DND-41 (cell line): ENCODE data around the gene SFSWAP.

Experiments used
- ATAC-seq: fragments of 200-7000 bp; cut with Tn5 transposase; 3 replicates; pipeline ENCODE4 v1.9.1; 2021; ENCODE audit warnings: low read depth; ENCODE audit not compliant: insufficient read depth
- DNase-seq: peaks from one replicate; pipeline ENCODE4 v3.0.0-alpha.2; 2020
- H2AFZ ChIP-seq: 2 replicates; pipeline ENCODE4 v1.6.0; 2012; ENCODE audit warnings: low read depth, low read length
- H3K27ac ChIP-seq: 2 replicates; pipeline ENCODE4 v1.5.1; 2012; ENCODE audit warnings: low read length, inconsistent platforms
- H3K27me3 ChIP-seq: fragments of 200-600 bp; sonication (generic); 2 replicates; pipeline ENCODE4 v1.6.0; 2012; ENCODE audit warnings: low read length, mild to moderate bottlenecking, inconsistent platforms; ENCODE audit not compliant: insufficient read depth, poor library complexity
- H3K36me3 ChIP-seq: 2 replicates; pipeline ENCODE4 v1.5.1; 2012; ENCODE audit warnings: low read length, inconsistent platforms; ENCODE audit not compliant: insufficient read depth
- H3K4me1 ChIP-seq: 2 replicates; pipeline ENCODE4 v1.5.1; 2012; ENCODE audit warnings: mild to moderate bottlenecking, low read length; ENCODE audit not compliant: insufficient read depth
- H3K4me2 ChIP-seq: 2 replicates; pipeline ENCODE4 v1.6.0; 2012; ENCODE audit warnings: mild to moderate bottlenecking, moderate library complexity, low read length, inconsistent platforms; ENCODE audit not compliant: insufficient read depth
- H3K4me3 ChIP-seq, 2 experiments: fragments of 200-600 bp in 1 of 2; shearing (Covaris generic) in 1 of 2; 2 replicates each; pipeline ENCODE4 v1.5.1; 2012 to 2016; ENCODE audit warnings: inconsistent platforms in 2 of 2, low read length in 2 of 2, mild to moderate bottlenecking in 2 of 2, low read depth in 1 of 2, moderate library complexity in 1 of 2
- H3K79me2 ChIP-seq: 2 replicates; pipeline ENCODE4 v1.6.0; 2012; ENCODE audit warnings: low read length, inconsistent platforms; ENCODE audit not compliant: insufficient read depth
- H3K9ac ChIP-seq: 2 replicates; pipeline ENCODE4 v1.6.0; 2012; ENCODE audit warnings: low read depth, mild to moderate bottlenecking, inconsistent platforms, low read length, moderate library complexity
- H3K9me3 ChIP-seq: 2 replicates; pipeline ENCODE4 v1.5.1; 2012; ENCODE audit warnings: low read length, moderate library complexity, mild to moderate bottlenecking, inconsistent platforms; ENCODE audit not compliant: insufficient read depth, severe bottlenecking
- H4K20me1 ChIP-seq: 2 replicates; pipeline ENCODE4 v1.6.0; 2012; ENCODE audit warnings: low read length; ENCODE audit not compliant: insufficient read depth
- EZH2 ChIP-seq: IDR thresholded peaks from 3 replicates; pipeline ENCODE4 v1.6.1; 2012; ENCODE audit warnings: borderline replicate concordance, low read depth, mild to moderate bottlenecking, moderate library complexity, low read length, inconsistent platforms; ENCODE audit not compliant: severe bottlenecking
- TF ChIP-seq, protein P1 (sequence below): IDR thresholded peaks from 2 replicates; pipeline ENCODE4 v1.5.1; 2012; ENCODE audit warnings: borderline replicate concordance, low read length, moderate library complexity, mild to moderate bottlenecking; ENCODE audit not compliant: poor library complexity, severe bottlenecking; ENCODE audit errors: extremely low read depth

SFSWAP gene

DNA sequence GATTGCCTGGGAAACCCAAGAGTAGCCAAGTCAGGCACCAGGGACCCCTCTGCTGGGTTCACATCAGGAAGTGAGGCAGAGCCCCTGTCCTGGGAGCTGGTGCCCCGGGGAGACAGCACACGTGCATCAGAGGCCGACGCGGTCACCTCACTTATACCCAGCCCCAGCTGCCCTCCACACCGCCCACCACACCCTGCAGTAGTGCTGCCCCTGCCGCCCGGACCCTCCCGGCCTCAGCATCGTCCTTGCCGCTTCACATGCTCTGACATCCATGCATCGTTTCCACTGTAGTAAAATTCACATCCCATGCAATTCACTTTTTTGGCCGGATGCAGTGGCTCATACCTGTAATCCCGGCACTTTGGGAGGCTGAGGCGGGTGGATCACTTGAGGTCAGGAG is 131.3 kb downstream of the SFSWAP start:
- Histone ChIP-seq H3K4me3 (no peak overlapping the region), H3K4me1 (no peaks in the 10 kb centered on the region), H2AFZ (no peak overlapping the region), H3K27ac (no peak overlapping the region), H3K27me3 (no peaks in the 10 kb centered on the region), H3K4me2 (no peak overlapping the region), H3K9me3 (no peaks in the 10 kb centered on the region), H3K36me3 (no peaks in the 10 kb centered on the region), H3K9ac (no peak overlapping the region), H4K20me1 (no peaks in the 10 kb centered on the region), H3K79me2 (no peaks in the 10 kb centered on the region)
- TF ChIP-seq EZH2, result no peak
- TF ChIP-seq, protein P1, sequence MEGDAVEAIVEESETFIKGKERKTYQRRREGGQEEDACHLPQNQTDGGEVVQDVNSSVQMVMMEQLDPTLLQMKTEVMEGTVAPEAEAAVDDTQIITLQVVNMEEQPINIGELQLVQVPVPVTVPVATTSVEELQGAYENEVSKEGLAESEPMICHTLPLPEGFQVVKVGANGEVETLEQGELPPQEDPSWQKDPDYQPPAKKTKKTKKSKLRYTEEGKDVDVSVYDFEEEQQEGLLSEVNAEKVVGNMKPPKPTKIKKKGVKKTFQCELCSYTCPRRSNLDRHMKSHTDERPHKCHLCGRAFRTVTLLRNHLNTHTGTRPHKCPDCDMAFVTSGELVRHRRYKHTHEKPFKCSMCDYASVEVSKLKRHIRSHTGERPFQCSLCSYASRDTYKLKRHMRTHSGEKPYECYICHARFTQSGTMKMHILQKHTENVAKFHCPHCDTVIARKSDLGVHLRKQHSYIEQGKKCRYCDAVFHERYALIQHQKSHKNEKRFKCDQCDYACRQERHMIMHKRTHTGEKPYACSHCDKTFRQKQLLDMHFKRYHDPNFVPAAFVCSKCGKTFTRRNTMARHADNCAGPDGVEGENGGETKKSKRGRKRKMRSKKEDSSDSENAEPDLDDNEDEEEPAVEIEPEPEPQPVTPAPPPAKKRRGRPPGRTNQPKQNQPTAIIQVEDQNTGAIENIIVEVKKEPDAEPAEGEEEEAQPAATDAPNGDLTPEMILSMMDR, result no peak
- no peak for ATAC-seq
- no peak for DNase-seq

DNA sequence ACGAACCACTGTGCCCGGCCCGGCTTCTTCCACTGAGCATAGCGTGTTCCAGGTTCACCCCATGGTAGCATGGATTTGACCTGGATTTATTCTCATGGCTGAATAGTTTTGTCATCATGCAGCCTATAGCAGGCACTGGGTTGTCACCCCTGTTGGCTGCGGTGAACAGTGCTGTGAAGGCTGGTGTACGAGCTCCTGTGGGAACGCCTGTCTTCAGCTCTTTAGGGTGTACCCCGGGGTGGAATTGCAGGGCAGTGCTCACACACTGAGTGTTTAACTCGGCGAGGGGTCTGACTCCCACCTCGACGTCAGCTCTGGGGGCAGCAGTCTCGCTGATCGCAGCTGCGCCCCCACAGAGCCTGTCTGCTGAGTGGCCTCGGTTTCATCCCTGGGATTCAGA is 132.6 kb downstream of the SFSWAP start:
- no peaks in the 10 kb centered on the region for H3K9me3 ChIP-seq
- ATAC-seq (no peak), DNase-seq (no peak)
- no peak for TF ChIP-seq EZH2
- TF ChIP-seq, protein P1, result no peak
- no peak overlapping the region for H3K4me3 ChIP-seq
- H3K27me3 ChIP-seq, result no peaks in the 10 kb centered on the region
- H3K79me2 ChIP-seq, result no peaks in the 10 kb centered on the region
- H4K20me1 ChIP-seq, result no peaks in the 10 kb centered on the region
- no peak overlapping the region for H3K9ac ChIP-seq
- H3K36me3 ChIP-seq, result no peaks in the 10 kb centered on the region
- no peaks in the 10 kb centered on the region for H3K4me1 ChIP-seq
- no peak overlapping the region for H2AFZ ChIP-seq
- H3K27ac ChIP-seq, result no peak overlapping the region
- H3K4me2 ChIP-seq, result no peak overlapping the region

DNA sequence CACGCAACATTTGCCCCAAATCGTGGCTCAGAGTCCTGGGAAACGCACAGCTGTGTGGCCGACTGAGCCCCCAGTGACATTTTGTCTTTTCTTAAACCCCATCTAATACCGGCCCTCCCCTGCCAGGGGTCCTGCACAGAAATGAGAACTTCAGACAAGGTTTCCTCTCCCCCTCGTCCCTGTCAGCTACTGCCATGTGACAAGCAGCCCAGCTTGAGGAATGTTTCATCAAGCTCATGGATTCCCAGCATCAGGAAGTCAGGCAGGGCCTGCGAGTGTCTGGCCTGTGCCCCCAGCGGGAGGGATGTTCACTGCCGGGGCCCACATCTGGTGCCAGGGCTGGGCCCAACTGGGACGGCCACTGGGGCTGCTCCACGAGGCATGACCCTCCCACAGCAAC is 133.2 kb downstream of the SFSWAP start:
- Histone ChIP-seq H3K36me3 (no peaks in the 10 kb centered on the region), H3K27me3 (no peaks in the 10 kb centered on the region), H3K9me3 (no peaks in the 10 kb centered on the region), H3K4me1 (no peaks in the 10 kb centered on the region), H3K9ac (no peak overlapping the region), H3K4me3 (no peak overlapping the region), H2AFZ (no peak overlapping the region), H3K4me2 (no peak overlapping the region), H3K27ac (no peak overlapping the region), H3K79me2 (no peaks in the 10 kb centered on the region), H4K20me1 (no peaks in the 10 kb centered on the region)
- no peak for TF ChIP-seq EZH2
- TF ChIP-seq, protein P1, result no peak
- ATAC-seq (no peak), DNase-seq (no peak)

DNA sequence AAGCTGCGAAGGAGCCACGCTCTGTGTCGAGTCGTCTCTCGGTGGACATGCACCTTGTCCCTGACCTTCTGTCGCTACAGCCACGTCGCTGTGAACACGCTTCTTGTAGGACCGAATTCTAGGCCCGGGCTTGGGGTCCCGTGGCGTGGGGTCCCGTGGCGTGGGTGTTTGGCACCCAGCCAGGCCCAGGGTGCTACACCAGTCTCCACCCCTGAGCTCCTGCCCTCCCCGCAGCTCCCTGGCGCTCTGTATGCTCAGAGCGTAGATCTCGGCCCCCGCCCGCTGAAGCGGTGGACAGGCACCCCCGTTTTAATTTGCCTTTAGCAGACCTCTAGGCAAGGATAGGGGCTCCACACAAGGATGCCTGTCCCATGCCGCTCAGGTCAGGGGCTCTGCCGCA is 133.8 kb downstream of the SFSWAP start:
- Histone ChIP-seq H2AFZ (no peak overlapping the region), H3K79me2 (no peaks in the 10 kb centered on the region), H3K4me1 (no peaks in the 10 kb centered on the region), H3K27ac (no peak overlapping the region), H3K36me3 (no peaks in the 10 kb centered on the region), H4K20me1 (no peaks in the 10 kb centered on the region), H3K4me2 (no peak overlapping the region), H3K9ac (no peak overlapping the region), H3K27me3 (no peaks in the 10 kb centered on the region), H3K9me3 (no peaks in the 10 kb centered on the region), H3K4me3 (no peak overlapping the region)
- no peak for DNase-seq
- TF ChIP-seq EZH2, result no peak
- TF ChIP-seq, protein P1, result no peak
- no peak for ATAC-seq
